GM12892 (cell line): ENCODE results near the gene CEP135. TPM values are rescaled to one million over a fixed set of nuclear protein-coding genes. Genes with fewer than 3 reads are reported as not detected.

Experiments
- DNase-seq: peaks from one replicate; pipeline ENCODE4 v3.0.0; 2011; ENCODE audit not compliant: insufficient read length
- FAIRE-seq: peaks from 2 replicates; lab custom pipeline; 2011; peaks lifted over from hg19 to GRCh38; lab: Jason Lieb, UNC
- POLR2A ChIP-seq: IDR thresholded peaks from 2 replicates; pipeline ENCODE4 v1.6.1; 2011; ENCODE audit warnings: low read depth, low read length, control low read depth
- POLR2AphosphoS5 ChIP-seq: IDR thresholded peaks from 2 replicates; pipeline ENCODE4 v1.6.1; 2011; ENCODE audit warnings: low read depth, low read length, control low read depth
- TAF1 ChIP-seq: IDR thresholded peaks from 2 replicates; pipeline ENCODE4 v1.6.1; 2011; ENCODE audit warnings: low read depth, mild to moderate bottlenecking, control low read depth, low read length, borderline replicate concordance
- polyA plus RNA-seq: library from polyadenylated mRNA; unstranded; fragments of >200 nt; gene quantifications from one replicate; pipeline ENCODE4 v1.2.1, GENCODE V29; 2012; ENCODE audit warnings: missing spikeins, inconsistent platforms; ENCODE audit not compliant: missing spikeins

The CEP135 gene, protein sequence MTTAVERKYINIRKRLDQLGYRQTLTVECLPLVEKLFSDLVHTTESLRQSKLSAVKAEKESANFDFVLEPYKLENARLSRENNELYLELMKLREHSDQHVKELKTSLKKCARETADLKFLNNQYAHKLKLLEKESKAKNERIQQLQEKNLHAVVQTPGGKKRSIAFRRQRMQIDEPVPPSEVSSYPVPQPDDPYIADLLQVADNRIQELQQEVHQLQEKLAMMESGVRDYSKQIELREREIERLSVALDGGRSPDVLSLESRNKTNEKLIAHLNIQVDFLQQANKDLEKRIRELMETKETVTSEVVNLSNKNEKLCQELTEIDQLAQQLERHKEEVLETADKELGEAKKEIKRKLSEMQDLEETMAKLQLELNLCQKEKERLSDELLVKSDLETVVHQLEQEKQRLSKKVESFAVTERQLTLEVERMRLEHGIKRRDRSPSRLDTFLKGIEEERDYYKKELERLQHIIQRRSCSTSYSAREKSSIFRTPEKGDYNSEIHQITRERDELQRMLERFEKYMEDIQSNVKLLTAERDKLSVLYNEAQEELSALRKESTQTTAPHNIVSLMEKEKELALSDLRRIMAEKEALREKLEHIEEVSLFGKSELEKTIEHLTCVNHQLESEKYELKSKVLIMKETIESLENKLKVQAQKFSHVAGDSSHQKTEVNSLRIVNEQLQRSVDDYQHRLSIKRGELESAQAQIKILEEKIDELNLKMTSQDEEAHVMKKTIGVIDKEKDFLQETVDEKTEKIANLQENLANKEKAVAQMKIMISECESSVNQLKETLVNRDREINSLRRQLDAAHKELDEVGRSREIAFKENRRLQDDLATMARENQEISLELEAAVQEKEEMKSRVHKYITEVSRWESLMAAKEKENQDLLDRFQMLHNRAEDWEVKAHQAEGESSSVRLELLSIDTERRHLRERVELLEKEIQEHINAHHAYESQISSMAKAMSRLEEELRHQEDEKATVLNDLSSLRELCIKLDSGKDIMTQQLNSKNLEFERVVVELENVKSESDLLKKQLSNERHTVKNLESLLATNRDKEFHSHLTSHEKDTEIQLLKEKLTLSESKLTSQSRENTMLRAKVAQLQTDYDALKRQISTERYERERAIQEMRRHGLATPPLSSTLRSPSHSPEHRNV
- polyA plus RNA-seq: 11.0 TPM

DNA sequence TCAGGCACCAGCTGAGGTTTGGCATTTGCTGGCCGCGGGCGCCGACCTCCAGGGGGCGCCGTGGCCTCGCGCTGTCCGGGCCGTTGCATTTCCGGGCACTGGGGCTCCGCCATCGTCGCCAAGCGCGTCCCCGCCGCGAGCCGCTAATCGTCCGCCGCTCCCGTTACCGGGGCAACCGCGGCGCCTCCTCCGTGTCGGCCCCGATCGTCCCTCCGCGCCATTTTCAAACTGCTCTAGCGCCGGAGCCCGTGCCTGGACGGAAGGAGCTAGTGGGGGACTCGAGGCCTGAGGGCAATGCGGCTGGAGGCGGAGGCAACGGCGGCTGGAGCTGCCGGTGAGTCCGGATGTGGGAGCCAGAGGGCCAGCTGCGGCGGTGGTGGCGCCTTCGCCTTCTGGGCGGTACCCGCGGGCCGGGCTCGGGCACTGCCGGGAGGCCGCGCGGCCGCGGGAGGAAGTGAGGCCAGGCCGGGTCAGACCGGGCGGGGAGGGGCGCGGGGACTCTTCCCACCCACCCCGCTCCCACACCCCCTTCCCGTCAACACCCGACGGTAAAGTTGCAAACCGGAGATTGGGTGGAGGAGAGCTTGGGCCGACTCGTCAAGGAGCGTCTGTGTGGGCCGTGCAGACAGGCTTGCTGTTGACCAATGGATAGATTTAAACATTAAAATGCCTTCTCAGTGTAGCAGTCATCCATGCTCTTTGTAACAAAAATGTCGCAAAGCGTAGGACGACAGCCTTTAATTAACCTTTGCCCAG is at the start of gene CEP135:
CEP135 (plus strand) TSS at position 220 of the 756 bp plus-strand sequence. CDS start 3,186 bp downstream, outside the sequence.
- no peak for FAIRE-seq
- TF ChIP-seq POLR2AphosphoS5: peak; percentile 77
- 0 out of 2 replicates have a peak, but pooled peaks have one; percentile 16 for TF ChIP-seq TAF1
- TF ChIP-seq POLR2A: peak; percentile 89
- DNase-seq: peak; percentile 73

DNA sequence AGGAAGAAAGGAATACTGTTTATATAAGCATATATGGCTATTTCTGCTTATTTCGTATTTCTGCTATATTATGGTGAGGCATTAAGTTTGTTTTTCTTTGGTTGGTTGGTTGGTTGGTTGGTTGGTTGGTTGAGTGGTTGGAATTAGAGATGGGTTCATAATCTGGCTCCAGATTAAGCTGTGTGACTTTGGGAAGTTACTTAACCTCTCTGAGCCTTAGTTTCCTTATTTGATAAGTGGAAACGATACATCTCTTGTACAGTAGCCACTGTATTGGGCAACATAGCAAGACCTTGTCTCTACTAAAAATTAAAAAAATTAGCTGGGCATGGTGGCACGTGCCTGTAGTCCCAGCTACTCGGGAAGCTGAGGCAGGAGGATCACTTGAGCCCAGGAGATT is 46.1 kb upstream of the CEP135 start:
- no peak for FAIRE-seq
- DNase-seq: no peak
- no peak for TF ChIP-seq POLR2AphosphoS5
- no peak for TF ChIP-seq POLR2A
- TF ChIP-seq TAF1: no peak

DNA sequence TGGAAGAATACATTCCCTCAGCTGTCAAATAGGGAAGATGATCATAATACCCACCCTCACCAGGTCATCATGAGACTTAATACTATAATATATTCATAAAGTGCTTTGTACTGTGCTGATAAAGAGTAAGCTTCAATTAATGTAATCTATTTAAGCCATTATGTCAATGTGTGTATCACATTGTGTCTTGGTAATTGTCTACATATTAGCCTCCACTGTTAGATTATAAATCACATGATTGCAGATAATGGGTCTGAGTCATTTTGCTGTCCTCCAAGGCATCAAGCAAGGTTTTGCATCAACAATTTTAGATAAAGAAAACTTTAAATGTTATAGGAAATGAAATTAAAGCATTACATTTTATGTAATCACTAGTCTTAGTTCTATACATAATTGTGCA is 45.2 kb upstream of the CEP135 start:
- no peak for DNase-seq
- no peak for FAIRE-seq
- TF ChIP-seq POLR2AphosphoS5: no peak
- no peak for TF ChIP-seq POLR2A
- no peak for TF ChIP-seq TAF1

DNA sequence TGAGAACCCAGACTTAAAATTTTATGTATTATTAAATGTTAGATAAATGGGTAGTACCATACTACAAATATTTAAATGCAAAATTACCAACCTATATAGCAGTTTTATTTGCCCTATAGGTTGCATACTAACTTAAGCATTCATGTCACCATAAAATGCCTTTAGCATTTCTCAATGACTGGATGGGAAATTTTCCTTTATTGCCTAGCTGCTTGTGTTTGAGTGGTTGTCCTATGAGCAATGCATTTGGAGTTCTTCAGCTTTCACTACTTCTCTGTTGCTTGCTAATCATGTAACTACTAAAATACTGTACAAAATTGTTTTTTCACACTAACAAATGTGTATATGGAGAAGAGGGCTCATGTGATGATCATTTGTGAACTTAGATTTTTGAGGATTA is 44.2 kb upstream of the CEP135 start:
- DNase-seq: no peak
- no peak for TF ChIP-seq POLR2AphosphoS5
- no peak for TF ChIP-seq TAF1
- TF ChIP-seq POLR2A: no peak
- no peak for FAIRE-seq

DNA sequence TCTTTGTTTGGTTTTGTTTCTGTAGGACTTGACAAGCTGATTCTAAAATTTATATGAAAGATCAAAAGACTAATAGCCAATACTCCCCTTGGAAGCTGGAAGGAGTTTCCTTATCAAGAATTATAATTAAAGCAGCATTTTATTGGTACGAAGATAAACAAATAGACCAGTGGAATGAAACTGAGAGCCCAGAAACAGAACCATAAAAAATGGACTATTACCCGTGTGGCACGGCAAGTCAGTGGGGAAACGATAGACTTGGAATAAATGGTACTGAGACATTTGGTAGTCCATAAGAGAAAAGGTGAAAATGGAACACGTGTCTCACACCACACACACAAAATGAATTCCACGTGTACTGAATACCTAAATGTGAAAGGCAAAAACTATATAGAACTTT is 42.4 kb upstream of the CEP135 start:
- no peak for FAIRE-seq

DNA sequence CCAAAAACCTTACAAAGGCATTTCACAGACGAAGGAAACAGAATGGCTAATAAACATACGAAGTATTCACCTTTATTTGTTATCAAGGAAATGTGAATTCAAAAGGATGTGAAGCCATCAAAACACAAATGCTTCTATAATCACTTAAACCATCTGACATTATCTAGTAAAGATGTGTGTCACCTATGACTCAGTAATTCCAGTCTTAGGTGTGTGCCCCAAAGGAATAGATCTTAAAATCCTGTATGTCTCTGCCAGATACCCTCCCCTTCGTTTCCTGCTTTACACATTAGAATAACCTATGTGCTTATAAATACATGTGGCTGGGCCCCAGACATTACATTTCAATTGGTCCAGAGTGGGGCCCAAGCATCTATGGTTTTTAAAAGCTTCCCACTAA is 41.8 kb upstream of the CEP135 start:
- DNase-seq (no peak), FAIRE-seq (peak; percentile 67)
- TF ChIP-seq TAF1: no peak
- no peak for TF ChIP-seq POLR2AphosphoS5
- TF ChIP-seq POLR2A: no peak

More for the DNA sequence above, 42.4 kb upstream of the CEP135 start:
- DNase-seq: no peak
- TF ChIP-seq TAF1 (no peak), POLR2A (no peak), POLR2AphosphoS5 (no peak)

DNA sequence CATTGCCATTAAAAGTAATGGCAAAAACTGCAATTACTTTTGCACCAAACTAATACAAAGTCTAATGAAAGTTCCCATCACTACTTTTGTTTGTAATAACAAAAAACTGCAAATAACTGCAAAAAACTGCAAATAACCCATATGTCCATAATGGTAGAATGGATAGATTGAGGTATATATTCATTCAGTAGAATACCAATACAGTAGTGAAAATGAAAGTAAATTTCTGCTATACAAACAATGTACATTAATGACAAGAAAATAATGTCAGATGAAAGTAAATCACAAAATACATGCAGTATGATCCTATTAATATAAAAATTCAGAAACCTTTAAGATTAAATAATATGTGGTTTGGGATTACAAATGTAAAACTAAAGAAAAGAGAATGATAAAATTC is 41.3 kb upstream of the CEP135 start:
- no peak for DNase-seq
- TF ChIP-seq POLR2A (no peak), TAF1 (no peak), POLR2AphosphoS5 (no peak)
- FAIRE-seq: no peak

DNA sequence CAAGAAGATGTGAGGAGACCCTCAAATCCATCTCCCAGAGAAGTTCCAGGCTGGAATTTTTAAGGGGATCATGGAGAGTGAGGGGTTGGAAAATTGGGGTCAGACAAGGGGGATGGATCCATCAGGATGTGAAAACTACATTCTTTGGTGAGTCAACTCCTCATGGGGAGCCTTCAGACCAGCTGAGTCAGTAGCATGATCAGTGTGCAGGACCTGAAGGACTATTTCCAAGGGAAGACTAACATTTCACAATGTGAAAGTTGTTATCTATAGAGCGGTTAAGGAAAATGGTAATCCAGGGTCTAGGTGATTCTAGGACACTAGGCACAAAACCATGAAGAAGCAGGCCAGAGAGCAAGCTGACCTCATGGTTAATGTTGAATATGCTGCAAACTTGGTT is 38.6 kb upstream of the CEP135 start:
- FAIRE-seq: no peak
- no peak for DNase-seq
- TF ChIP-seq POLR2AphosphoS5: no peak
- TF ChIP-seq TAF1: no peak
- TF ChIP-seq POLR2A: no peak

DNA sequence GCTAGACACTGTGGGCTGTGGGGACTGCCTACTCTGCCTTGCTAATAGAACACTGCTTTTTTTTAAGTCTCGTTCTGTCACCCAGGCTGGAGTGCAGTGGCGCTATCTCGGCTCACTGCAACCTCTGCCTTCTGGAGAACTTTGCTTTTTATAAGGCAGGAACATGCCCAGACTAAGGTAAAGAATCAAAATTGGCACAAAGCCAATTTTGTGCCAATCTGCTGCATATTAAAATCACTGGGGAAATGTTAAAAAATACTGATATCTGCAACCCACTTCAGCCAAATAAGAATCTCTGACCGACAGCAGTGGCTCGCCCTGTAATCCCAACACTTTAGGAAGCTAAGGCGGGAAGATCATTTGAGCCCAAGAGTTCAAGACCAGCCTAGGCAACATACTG is 36.5 kb upstream of the CEP135 start:
- no peak for FAIRE-seq
- TF ChIP-seq POLR2A: no peak
- TF ChIP-seq TAF1: no peak
- TF ChIP-seq POLR2AphosphoS5: no peak

DNA sequence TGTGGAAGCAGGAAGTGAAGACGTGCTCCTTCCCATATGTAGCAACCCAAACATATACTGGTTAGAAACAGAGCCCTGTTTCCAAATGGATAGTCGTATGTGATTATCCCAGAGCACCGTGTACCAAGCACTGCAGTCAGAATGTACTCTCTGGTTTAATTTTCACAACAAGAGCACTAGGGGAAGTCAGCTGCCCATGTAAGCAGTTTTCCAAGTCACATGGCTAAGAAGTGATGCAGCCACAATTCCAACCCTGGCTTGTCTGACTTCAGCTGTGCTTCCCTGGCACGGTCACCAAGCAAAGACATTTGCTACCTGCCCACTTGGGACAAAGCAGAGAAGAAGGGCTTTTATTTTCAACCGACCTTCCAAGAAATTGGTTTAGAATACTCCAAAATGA is 28.2 kb upstream of the CEP135 start:
- FAIRE-seq: no peak
- TF ChIP-seq POLR2AphosphoS5 (no peak), POLR2A (no peak), TAF1 (no peak)
- DNase-seq: no peak

More for the DNA sequence above, 36.5 kb upstream of the CEP135 start:
- no peak for DNase-seq
